ENCODE data around the gene KSR2. TPM values are rescaled to one million over a fixed set of nuclear protein-coding genes. Genes with fewer than 3 reads are reported as not detected.

Gene KSR2
- total and polyA plus RNA-seq, 2 of the 4 experiments (the other 2 are of a cell fraction): not detected

DNA sequence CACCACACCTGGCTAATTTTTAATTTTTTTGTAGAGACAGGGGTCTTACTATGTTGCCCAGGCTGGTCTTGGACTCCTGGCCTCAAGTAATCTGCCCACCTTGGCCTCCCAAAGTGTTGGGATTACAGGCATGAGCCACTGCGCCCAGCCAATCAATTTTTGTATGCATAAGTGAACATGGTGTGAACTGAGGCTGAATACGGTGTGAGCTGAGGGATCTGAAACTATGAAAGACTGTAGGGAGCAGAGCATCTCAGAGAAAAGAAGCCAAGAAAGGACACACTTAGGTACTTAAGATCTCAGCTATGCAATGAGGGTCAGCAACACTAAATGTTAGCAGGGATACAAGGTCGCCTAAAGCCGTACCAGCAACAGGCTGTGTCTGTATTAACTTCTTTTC, 54.1 kb downstream of the KSR2 start:
- Histone ChIP-seq H4K91ac (ENCODE audit: insufficient read depth, low read depth, low read length) (no peak overlapping the region), H3K56ac (ENCODE audit: extremely low read depth, insufficient read depth, low read length) (no peak overlapping the region), H3K4me2 (ENCODE audit: low read depth, low read length) (no peak overlapping the region), H3K9me3 (ENCODE audit: control insufficient read depth, insufficient read depth, low read length) (peaks cover 9% of the 10 kb centered on the region), H3K23ac (ENCODE audit: low read depth, low read length) (no peak overlapping the region), H2AK9ac (replicated peaks; ENCODE audit: low read depth, low read length, poor library complexity) (no peak overlapping the region), H2BK120ac (ENCODE audit: low read depth, low read length) (no peak overlapping the region), H2AFZ (replicated peaks; ENCODE audit: low read length, poor library complexity) (no peak overlapping the region), H2BK15ac (ENCODE audit: low read depth, low read length) (no peak overlapping the region), H3K4me3 (ENCODE audit: insufficient read depth, low read depth, low read length) (no peak overlapping the region), H2BK20ac (ENCODE audit: low read depth, low read length) (no peak overlapping the region), H3K18ac (ENCODE audit: low read depth, low read length) (no peak overlapping the region), H3K79me1 (ENCODE audit: low read depth in 1 of 2, low read length in 2 of 2) (no peaks in the 10 kb centered on the region), H3K36me3 (ENCODE audit: control insufficient read depth, insufficient read depth, low read length) (no peaks in the 10 kb centered on the region), H3K27ac (ENCODE audit: insufficient read depth, low read length) (no peak overlapping the region), H3K9me1 (ENCODE audit: insufficient read depth, low read length) (no peaks in the 10 kb centered on the region), H3K27me3 (ENCODE audit: control insufficient read depth, insufficient read depth, low read length) (no peaks in the 10 kb centered on the region), H4K8ac (ENCODE audit: low read depth in 2 of 2, low read length in 2 of 2) (no peak overlapping the region), H4K20me1 (ENCODE audit: insufficient read depth, low read length) (no peaks in the 10 kb centered on the region), H2BK5ac (ENCODE audit: low read depth, low read length, poor library complexity, severe bottlenecking) (no peak overlapping the region), H2AK5ac (ENCODE audit: low read depth, low read length) (no peak overlapping the region), H3K4ac (ENCODE audit: low read depth, low read length) (no peak overlapping the region), H3K14ac (replicated peaks; ENCODE audit: low read depth, low read length) (no peak overlapping the region), H3K9ac (ENCODE audit: low read depth, low read length) (no peak overlapping the region), H4K5ac (ENCODE audit: low read depth, low read length) (no peak overlapping the region), H3K4me1 (ENCODE audit: control insufficient read depth, insufficient read depth, low read length) (no peaks in the 10 kb centered on the region)
- in situ Hi-C loops (cut with MboI; ENCODE audit: low sequenced_read_pairs) (no loop called here), intact Hi-C loops (cut with micrococcal nuclease) (no loop called here), dilution Hi-C loops (cut with HindIII; ENCODE audit: low sequenced_read_pairs, unreplicated experiment) (no loop called here)
- POLR2A ChIA-PET (ENCODE audit: unreplicated experiment): no interaction called here
- CTCF ChIA-PET: no interaction called here
- no TSS peak for BruUV-seq (replicated peaks)
- TF ChIP-seq CHD1 (IDR thresholded peaks at IDR 0.05; ENCODE audit: low read depth, low read length) (no peak), CTCF (conservative IDR thresholded peaks at IDR 0.05; ENCODE audit: low read depth, low read length) (no peak), RAD21 (IDR thresholded peaks at IDR 0.05; ENCODE audit: low read length) (no peak), USF2 (IDR thresholded peaks at IDR 0.05; ENCODE audit: low read depth, low read length) (no peak), NFE2L2 (IDR thresholded peaks at IDR 0.05; ENCODE audit: low read depth, low read length) (no peak), MXI1 (IDR thresholded peaks at IDR 0.05; ENCODE audit: borderline replicate concordance, low read depth, low read length) (no peak), BHLHE40 (IDR thresholded peaks at IDR 0.05; ENCODE audit: low read depth, low read length) (no peak), SMC3 (IDR thresholded peaks at IDR 0.05; ENCODE audit: low read depth, low read length) (no peak), CEBPB (IDR thresholded peaks at IDR 0.05; ENCODE audit: low read depth, low read length) (no peak), RCOR1 (IDR thresholded peaks at IDR 0.05; ENCODE audit: insufficient replicate concordance, low read length) (no peak), MAZ (IDR thresholded peaks at IDR 0.05; ENCODE audit: borderline replicate concordance, low read depth, low read length) (no peak), RFX5 (IDR thresholded peaks at IDR 0.05; ENCODE audit: low read depth, low read length) (no peak)
- TF ChIP-seq, protein P1, sequence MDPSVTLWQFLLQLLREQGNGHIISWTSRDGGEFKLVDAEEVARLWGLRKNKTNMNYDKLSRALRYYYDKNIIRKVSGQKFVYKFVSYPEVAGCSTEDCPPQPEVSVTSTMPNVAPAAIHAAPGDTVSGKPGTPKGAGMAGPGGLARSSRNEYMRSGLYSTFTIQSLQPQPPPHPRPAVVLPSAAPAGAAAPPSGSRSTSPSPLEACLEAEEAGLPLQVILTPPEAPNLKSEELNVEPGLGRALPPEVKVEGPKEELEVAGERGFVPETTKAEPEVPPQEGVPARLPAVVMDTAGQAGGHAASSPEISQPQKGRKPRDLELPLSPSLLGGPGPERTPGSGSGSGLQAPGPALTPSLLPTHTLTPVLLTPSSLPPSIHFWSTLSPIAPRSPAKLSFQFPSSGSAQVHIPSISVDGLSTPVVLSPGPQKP (IDR thresholded peaks at IDR 0.05; ENCODE audit: borderline replicate concordance, low read depth, low read length): no peak
- WGBS, 2 experiments (ENCODE audit: extremely low coverage in 2 of 2, insufficient read length in 1 of 2): 40% methylated on average over 2 of the region's 4 CpGs; no CpG with 5 or more reads in 1 of the 2 experiments
- ATAC-seq (ENCODE audit: low read depth) (no peak), DNase-seq (no peak)

Measured in IMR-90 (cell line).